KG1 (cell line): ENCODE results near the gene HMGN4.
"Not testable (repeated sequence)": the region's sequence is repeated elsewhere in the genome, so short reads cannot be mapped to it uniquely, and the experiment has no call there.

Source experiments
- DNase-seq: peaks from one replicate; lab custom pipeline; 2025; lab: John Stamatoyannopoulos, UW

HMGN4 gene

DNA sequence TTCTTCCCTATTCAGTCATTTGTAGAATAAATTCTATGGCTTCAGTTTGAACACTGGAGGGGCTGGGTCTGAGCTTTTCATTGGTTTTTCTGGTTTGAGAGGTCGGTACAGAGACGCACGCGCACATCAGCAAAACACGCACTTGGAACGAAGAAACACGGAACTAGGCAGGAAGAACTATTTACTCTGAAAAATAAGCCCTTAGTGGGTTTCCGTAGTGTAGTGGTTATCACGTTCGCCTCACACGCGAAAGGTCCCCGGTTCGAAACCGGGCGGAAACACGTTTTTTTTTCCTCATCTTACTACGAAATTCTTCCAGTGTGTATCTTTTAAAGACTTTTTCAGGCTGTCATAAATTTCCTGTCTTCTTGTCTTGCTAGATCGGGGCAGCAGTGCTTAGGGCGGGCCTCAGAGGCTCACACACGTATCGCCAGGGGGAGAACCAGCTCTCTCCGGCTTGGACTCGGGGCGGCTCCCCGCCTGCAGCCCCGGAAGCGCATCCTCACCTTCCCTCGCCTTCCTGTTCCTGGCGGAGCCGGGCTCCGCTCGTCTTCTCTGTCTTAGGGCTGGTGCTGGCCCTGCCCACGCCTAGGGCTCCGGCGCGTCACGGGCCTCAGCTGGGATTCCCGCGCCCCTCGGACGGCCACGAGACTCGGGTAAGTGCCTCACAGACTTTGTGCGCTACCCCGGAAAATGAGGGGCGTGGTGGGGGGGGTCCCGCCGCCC lies at the start of gene HMGN4:
TSS of gene HMGN4 (plus strand) at position 521 of the 726 bp plus-strand sequence. CDS start 6,841 bp downstream, outside the sequence.
- peak; percentile 95 for DNase-seq

- no peak for DNase-seq
These were observed 47.9 kb upstream of the HMGN4 start for GRCh38 chr6:26489996-26490964.

DNA sequence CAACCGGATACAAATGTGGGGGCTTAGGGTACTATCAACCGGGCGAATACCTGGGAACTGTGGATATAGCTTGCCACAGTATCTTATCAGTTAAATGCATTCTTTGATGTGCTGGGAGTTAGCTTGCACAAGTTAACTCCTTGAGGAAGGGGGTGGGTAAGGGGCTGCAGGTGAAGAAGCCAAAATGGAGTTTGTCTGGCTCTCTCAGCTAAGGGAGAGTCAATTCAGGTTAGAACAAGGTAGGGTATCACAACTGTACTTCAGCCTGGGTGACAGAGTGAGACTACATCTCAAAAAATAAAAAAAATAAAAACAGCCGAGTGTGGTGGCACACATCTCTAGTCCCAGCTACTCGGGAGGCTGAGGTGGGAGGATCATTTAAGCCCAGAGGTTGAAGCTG lies 46.6 kb upstream of the HMGN4 start:
- no peak for DNase-seq

DNA sequence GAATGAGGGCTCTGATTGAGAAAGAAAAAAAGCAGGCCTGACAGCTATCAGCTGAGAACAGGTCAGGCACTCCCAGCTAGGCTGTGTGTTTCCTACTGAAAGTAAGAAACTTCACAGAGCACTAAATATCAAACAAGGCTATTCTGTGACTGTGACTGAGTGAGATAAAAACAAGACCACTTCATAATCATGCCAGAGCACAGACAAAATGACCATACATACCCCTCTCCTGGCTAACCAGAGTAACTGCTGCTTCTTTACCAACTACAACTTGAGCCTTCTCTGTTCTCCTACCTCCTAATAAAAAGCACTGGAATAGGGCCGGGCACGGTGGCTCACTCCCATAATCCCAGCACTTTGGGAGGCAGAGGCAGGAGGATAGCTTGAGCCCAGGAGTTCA lies 44.9 kb upstream of the HMGN4 start:
- no peak for DNase-seq

- no peak for DNase-seq
These were observed 44.0 kb upstream of the HMGN4 start for GRCh38 chr6:26494117-26494516.

- DNase-seq = no peak
These were observed 42.9 kb upstream of the HMGN4 start for GRCh38 chr6:26495281-26495680.

GRCh38 chr6:26497610-26498009 lies 40.6 kb upstream of the HMGN4 start:
- no peak for DNase-seq

DNA sequence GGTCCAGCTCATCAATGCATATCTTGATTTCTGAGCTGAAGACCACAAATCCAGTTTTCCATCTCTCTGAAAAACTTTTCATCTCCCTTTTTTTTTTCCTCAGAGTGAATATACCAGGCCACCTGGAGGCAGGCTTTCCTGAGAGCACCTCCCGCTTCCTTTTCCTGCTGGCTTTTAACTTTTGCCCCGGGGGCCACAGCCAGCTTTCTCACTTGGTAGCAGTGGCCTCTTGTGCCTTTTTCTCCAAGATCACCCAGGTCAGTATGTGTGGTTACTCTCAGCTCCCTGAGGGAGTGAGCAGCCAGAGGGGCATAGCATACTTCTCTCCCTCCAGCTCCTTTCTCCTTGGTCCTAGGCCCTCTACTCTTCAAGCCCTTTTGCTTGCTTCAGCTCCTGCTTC lies 38.1 kb upstream of the HMGN4 start, which contains the start of gene BTN1A1:
TSS of gene BTN1A1 (plus strand) at position 202 of the 400 bp plus-strand sequence. CDS start 984 bp downstream, outside the sequence.
- DNase-seq = no peak

DNA sequence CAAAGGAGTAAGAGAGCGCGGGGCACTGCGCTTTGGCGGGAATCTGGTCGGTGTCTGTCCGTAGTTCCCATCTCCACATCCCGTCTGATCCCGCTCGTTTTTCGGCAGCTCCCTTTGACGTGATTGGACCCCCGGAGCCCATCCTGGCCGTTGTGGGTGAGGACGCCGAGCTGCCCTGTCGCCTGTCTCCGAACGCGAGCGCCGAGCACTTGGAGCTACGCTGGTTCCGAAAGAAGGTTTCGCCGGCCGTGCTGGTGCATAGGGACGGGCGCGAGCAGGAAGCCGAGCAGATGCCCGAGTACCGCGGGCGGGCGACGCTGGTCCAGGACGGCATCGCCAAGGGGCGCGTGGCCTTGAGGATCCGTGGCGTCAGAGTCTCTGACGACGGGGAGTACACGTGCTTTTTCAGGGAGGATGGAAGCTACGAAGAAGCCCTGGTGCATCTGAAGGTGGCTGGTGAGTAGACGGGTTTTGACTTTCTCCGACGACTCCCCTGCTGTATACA lies 36.6 kb upstream of the HMGN4 start:
- DNase-seq = no peak

GRCh38 chr6:26502165-26502564 lies 36.0 kb upstream of the HMGN4 start:
- no peak for DNase-seq

DNA sequence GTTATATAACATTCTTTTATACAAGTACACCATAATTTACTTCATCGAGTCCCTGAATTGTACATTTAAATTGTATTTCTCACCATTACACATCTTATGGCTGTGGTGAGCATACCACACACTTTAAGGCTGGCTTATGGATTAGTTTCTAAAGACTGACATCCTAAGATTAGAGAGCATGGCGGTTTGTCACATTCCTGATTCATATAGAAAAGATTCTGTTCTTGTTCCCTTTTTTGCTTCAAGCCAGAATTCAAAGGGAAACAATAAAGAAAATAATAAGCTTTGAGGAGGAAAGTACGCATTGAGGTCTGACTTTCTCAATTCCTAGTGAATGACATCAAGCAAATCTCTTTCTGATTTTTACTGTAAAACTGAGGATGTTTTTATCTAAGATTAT lies 35.5 kb upstream of the HMGN4 start:
- DNase-seq = no peak

- DNase-seq = no peak
These were observed 30.5 kb upstream of the HMGN4 start for GRCh38 chr6:26507658-26508057.

- DNase-seq = not testable (repeated sequence)
These were observed 27.1 kb upstream of the HMGN4 start for GRCh38 chr6:26511033-26511432.

- DNase-seq = no peak
These were observed 23.2 kb upstream of the HMGN4 start for GRCh38 chr6:26514984-26515383.

- DNase-seq = no peak
These were observed 21.4 kb upstream of the HMGN4 start for GRCh38 chr6:26516481-26517427.

- no peak for DNase-seq
These were observed 18.8 kb upstream of the HMGN4 start for GRCh38 chr6:26519359-26519758.

- DNase-seq = peak; percentile 24
These were observed 17.8 kb upstream of the HMGN4 start for GRCh38 chr6:26520237-26520849.

DNA sequence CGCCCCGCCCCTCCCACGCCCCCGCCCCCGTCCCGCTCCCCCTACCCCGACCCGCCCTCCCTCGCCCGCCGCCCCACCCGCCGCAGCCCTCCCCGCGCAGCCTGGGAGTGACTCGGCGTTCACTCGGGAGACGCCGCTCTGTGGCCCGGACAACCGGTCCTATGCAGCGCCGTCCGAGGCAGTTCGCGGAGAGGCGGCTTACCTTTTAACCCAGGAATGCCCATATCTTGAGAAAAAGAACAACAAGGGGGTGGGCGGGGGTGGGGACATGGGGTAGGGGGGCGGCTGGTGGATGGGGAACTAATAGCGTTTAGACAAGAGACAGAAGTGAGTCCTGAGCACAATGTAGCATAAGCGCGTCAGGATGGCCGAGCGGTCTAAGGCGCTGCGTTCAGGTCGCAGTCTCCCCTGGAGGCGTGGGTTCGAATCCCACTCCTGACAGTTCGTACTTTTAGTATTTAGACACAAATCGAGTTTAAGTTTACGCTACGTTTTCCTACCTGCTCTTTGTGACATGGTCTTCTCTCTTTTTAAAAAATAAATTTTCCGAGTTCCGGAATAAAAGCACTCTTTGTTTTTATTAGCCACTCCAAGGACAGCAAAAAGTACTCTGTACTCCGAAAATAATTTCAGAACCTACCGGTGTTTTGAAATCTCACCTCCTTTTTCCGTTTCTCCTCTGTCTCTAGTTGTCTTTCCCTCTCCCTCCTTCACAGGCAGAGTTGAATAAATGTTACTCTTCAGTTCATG lies 17.1 kb upstream of the HMGN4 start:
- peak; percentile 81 for DNase-seq

- peak; percentile 25 for DNase-seq
These were observed 16.4 kb upstream of the HMGN4 start for GRCh38 chr6:26521600-26522391.
